NCI-H2196 treated with DMSO at 0.1 percent for 48 hours (cell line): Measurements from ENCODE around the gene PPP2R3C.
"Not testable (repeated sequence)": the region's sequence is repeated elsewhere in the genome, so short reads cannot be mapped to it uniquely, and the experiment has no call there.

ENCODE experiments used
- DNase-seq: peaks from one replicate; lab custom pipeline; 2025; ENCODE audit not compliant: unreplicated experiment; lab: John Stamatoyannopoulos, UW

PPP2R3C gene

DNA sequence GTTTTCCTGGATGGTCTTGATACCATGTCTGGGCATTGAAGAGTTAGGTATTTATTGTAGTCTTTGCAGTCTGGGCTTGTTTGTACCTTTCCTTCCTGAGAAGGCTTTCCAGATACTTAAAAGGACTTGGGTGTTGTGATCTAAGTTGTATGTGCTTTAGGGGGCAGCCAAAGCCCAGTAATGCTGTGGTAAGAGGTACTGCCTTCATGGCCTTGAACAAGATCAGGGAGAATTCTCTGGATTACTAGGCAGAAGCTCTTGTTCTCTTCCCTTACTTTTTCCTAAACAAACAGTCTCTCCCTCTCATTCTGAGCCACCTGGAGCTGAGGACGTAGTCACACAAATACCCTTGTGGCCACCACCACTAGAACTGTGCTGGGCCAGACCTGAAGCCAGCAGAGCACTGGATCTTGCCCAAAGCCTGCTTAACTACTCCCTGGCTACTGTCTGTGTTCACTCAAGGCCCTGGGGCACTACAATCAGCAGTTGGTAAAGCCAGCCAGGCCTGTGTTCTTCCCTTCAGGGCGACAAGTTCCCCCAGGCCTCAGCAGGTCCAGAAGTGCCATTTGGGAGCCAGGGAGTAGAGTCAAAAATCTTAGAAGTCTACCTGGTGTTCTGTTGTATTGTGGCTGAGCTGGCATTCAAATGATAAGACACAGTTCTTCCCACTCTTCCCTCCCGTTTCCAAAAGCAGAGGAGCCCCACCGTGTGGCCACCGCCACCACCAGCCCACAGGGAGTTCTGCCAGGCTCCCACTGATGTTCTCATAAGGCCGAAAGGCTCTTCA, 11.9 kb upstream of the PPP2R3C start:
- DNase-seq = no peak

DNA sequence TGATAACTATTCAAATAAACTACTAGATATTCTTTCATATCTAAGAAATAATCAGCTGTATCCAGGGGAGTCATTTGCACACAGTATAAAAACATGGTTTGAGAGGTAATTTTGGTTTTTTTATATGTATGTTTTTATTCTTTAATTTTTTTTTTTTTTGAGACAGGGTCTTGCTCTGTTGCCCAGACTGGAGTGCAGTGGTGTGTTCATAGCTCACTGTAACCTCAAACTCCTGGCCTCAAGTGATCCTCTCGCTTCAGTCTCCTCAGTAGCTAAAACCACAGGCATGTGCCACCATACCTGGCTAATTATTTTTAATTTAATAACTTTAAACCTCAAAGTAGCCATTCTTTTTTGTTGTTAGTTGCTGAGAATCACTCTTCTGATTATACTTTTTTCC, 2.3 kb upstream of the PPP2R3C start:
- no peak for DNase-seq

DNA sequence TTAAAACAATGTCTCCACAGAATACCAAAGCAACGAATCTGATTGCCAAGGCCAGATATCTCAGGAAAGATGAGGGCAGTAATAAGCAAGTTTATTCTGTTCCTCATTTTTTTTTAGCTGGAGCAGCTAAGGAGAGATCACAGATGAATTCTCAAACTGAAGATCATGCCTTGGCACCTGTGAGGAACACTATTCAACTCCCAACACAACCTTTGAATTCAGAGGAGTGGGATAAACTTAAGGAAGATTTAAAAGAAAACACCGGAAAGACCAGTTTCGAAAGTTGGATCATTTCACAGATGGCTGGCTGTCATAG, 1.6 kb upstream of the PPP2R3C start:
- DNase-seq = no peak

DNA sequence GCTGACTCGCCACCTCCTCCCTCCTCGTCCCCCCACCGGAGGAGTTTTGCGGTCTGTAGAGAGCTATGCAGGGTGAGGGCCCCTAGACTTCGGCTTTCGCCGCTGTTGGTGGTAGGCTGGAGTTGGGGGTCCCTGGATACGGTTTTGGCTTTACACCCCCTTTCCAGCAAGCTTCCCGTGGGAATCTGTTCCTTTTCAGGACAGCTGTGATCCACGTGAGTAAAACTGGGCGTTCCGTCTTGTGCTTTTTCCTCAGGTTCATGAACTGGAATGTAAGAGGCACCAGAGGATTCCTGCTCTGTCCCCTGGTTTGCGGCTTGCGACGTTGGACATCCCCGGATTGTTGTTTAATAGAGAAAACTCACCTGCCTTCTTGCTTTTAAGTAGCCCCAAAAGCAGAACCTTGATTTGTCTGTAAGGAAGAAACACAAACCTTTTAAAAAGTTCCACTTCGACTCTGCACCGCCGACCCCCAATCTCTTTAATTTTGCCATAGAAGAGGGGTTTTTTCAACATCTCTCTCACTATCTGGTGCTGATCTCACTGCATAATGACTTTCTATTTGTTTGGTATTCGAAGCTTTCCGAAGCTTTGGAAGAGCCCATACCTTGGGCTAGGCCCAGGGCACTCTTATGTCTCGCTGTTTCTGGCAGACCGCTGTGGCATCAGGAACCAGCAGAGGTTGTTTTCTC, 1.1 kb upstream of the PPP2R3C start:
- DNase-seq = no peak

DNA sequence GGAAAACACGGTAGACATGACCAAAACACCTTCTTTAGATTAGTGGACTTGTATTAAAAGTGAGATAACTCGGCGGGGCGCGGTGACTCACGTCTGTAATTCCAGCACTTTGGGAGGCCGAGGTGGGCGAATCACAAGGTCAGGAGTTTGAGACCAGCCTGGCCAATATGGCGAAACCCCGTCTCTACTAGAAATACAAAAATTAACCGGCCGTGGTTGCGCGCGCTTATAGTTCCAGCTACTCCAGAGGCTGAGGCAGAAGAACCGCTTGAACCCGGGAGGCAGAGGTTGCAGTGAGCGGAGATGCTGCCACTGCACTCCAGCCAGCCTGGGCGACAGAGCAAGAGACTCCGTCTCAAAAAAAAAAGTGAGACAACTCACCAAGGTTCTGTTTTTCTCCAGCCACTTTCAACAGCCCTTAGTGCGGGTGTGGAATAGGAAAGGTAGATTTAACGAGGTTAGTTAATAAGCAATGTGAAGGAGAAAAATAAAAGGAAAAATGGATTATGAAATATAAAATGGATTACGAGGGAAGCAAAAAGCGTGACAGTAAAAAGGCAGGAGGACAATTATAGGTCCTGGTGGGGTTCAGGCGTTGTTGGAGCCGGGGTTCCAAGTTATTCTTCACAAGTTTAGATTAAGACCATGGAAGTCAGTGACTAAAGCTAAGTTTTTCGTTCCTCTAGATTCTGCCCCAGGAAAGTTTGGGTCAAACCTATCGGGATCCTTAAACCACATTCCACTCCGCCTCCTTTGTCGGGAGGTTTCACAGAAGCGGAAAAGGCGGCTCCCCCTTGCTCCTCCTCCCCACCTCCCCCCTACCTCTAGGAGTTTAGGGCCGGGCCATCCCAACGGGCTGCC, 534 bp downstream of the PPP2R3C start:
- no peak for DNase-seq

DNA sequence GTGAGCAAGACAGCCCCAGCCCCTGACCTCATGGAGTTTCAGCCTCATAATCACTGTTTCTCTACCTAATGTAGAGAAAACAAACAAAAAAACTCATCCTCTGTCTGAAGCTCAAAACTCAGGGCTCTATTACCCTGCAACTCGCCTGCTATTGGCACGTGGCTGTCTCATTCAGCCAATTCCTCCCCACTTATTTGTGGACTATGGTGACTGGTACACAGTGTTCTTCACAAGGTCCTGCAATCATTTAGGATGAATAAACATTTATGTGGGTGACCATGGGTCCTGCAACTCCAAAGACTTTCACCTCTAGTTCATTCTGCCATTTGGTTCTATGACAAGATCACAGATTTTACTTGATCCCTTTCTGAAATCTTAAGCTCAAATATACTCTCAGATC, 4.7 kb downstream of the PPP2R3C start:
- no peak for DNase-seq

DNA sequence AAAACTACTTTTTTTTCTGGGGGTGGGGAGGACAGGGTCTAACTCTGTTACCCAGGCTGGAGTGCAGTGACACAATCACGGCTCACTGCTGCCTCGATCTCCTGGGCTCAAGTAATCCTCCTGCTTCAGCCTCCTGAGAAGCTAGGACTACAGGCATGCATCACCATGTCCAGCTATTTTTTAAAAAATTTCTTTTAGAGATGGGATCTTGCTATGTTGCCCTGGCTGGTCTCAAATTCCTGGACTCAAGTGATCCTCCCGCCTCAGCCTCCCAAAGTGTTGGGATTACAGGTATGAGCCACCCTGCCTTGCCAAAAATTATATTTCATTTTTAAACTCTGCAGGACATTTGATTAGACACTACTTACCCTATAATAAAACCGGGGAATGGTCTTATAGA, 5.5 kb downstream of the PPP2R3C start:
- no peak for DNase-seq

DNA sequence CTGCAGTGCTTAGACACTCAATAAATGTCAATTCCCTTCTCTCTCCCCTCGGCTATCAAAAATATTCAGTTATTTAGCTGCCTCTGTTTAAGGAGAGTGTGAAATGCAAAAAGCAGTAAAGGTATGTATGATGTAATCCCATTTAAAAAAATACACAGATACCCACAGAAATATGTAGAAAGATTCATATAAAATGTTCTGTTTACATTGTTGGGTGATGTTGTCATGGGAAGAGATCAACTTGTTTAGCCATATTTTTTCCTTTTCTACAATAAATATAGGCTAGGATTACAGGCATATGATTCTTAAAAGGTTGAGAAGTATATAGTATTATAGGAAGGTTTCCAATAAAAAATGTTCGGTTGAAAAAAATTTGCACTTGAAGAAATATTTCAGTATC, 7.8 kb downstream of the PPP2R3C start:
- no peak for DNase-seq

DNA sequence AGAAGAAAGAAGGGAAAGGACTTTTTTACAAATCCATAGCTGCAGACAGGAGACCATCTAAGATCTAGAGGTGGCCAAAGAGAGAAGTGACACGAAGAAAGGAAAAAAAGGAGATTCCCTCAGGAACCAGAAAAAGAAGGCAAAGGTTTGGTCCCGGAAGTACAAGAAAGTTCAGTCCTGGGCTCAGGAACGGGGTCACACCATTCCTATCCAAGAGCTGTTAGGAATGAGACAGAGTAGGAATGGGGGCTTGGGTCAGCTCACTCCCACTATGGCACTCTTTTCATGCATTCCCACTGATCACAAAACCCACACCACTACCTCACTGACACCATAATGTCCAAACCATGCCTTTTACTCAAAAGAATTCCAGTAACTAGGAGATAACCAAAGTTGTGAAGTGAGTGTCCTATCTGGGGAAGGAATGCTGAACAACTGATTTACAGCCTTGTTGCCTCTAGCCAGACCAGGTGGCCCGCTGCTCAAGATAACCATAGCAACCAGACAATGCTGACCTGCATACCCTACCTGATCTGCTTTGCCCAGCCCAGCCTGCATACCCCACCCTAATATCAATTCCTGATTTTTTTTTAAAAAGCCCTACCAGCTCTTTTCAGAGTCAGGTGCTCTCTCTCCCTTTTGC, 8.4 kb downstream of the PPP2R3C start:
- DNase-seq = no peak

DNA sequence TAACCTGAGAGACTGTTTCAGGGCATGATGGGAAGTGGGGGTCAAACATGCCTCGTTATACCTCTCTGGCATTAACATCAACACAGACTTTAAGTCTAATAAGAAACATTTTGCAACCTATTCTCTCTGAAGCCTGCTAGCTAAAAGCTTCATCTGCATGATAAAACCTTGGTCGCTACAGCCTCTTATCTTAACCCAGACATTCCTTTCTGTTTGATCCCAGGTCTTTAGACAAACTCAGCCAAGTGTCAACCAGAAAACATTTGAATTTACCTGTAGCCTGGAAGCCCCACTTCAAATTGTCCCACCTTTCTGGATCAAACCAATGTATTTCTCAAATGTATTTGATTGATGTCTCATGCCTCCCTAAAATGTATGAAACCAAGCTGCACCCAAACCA, 9.1 kb downstream of the PPP2R3C start:
- no peak for DNase-seq

DNA sequence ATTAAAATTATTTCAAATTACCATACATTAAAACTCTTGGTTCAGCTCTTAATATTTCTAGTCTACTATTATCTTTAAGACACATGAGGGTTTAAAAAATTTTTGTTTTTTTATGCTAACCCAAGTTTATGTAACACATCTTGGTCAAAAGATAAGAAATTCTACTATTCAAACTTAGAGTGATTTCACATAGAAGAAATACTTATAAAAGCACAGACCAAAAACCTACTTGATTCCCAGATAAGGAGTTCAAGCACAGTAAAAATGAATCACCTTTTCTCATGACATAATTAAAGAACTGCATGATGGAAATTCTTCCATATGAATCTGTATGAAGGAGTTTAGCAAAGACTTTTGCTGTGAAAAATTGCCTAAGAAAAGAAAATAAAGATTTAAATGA, 13.9 kb downstream of the PPP2R3C start:
- no peak for DNase-seq

DNA sequence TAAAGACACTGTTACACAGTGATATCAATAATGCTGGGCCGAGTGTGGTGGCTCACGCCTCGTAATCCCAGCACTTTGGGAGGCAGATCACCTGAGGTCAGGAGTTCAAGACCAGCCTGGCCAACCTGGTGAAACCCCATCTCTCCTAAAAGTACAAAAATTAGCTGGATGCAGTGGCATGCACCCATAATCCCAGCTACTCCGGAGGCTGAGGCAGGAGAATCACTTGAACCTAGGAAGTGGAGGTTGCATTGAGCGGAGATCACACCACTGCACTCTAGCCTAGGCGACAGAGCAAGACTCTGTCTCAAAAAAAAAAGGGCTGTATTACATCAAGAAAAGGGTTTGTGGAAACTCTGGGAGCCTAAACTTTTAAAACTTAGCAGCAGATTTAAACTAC, 27.1 kb downstream of the PPP2R3C start:
- not testable (repeated sequence) for DNase-seq

DNA sequence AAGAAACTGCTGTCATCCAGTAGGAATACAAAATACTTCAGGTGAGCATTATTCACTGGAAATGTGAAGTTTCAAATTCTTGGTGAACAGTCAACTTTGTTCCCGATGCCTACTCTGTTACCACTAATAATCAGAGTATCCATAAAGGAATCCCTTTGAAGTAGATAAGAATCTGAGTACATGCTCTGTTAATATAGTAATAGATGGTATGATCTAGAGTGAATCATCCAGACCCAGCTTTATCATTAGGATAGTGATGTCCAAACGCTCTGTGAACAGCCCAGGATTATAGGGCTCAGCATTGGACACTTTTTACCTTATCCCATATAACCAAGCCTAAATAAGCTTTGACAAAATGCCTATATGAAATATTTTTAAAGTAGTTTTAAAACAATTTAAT, 33.3 kb downstream of the PPP2R3C start:
- no peak for DNase-seq

DNA sequence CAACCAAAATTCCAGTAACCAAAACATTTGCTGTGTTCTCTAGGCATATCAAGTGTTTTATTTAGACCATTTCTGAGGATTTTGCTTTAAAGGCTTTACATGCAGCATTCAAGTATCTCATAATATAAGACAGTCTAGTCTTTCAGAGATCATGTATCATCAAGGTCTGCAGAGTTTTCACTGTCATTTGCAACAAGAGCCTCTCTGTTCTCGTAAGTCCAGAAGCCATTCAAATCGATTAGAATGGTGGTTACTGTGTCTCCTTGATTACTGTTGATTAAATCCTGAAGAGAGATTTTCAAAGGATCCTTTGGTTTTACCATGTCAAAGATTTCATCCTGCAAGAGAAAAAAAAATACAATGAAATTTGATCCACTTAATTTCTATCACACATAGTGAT, 36.3 kb downstream of the PPP2R3C start:
- no peak for DNase-seq

DNA sequence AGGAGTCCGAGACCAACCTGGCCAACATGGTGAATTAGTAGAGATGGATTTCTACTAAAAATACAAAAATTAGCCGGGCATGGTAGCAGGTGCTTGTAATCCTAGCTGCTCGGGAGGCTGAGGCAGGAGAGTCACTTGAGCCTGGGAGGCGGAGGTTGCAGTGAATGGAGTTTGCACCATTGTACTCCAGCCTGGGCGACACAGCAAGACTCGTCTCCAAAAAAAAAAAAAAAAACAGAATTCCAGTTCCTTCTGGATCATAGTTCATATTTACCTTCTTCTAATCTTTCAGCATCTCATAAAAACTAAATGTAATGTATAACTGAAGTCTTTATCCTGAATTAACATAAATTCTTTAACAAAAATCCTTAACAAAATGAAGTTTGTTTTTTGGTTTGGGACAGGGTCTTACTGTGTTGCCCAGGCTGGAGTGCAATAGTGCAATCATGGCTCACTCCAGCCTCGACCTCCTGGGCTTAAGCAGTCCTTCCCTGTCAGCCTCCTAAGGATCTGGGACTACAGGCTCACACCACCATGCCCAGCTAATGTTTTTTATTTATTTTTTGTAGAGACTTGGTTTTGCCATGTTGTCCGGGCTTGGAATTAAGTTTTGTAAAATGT, 38.1 kb downstream of the PPP2R3C start:
- DNase-seq = no peak

DNA sequence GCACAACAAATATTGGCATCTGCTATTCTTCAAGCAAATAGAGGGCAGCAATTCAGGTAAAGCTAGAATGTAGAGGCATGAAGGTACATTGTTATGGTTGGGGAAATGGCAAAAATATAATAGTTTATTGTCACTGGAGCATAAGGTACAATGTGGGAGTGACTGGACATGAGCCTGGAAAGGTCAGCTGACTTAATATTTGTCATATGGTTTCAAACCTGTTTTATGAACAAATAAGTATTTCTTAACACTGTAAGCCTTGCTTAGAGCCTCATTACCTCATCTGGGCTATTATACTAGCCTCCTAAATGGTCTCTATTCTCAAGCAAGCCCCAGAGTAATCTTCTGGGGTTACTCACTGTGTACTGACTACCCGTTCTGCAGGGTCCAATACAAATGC, 42.0 kb downstream of the PPP2R3C start:
- DNase-seq = no peak

DNA sequence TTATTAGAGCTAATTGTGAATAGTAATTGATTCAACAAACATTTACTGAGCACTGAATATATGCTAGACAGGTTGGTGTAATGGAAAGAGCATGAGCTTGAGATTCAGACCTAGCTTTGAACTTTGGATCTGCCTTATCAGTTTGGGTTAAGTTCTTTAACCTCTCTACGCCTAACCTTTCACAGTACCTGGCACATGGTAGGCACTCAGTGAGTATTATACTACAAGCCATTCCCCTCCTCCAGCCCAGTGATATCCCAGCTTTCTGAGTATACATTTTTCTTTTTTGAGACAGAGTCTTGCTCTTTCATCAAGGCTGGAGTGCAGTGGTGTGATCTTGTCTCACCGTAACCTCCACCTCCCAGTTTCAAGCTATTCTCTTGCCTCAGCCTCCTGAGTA, 43.7 kb downstream of the PPP2R3C start:
- no peak for DNase-seq

DNA sequence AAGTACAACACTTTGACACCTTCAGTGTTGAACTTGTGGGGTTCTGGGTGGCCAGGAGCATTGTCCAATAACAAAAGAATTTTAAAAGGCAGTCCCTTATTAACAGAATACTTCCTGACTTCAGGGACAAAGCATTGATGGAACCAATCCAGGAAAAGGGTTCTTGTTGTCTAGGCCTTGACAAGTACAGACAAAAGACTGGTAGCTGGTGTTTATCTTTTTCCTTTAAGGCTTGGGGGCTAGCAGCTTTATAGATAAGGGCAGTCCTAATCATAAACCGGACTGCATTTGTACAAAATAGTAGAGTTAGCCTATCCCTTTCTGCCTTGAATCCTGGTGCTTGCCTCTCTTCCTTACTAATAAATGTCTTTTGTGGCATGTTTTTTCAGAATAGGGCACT, 48.3 kb downstream of the PPP2R3C start:
- no peak for DNase-seq

DNA sequence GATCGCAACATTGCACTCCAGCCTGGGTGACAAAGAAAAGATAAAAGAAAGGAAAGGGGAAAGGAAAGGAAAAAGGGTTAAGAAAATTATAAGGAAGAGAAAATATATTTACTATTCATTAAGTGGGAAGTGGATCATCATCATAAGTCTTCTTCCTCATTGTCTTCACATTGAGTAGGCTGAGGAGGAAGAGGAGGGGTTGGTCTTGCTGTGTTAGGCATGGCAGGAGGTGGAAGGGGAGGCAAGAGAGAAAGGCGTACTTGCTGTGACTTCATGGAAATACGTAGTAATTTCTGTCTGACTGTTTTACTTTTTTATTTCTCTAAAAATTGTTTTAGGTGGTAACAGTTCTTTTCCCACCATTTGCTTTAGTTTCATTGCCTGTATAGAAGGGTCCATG, 49.6 kb downstream of the PPP2R3C start:
- no peak for DNase-seq

DNA sequence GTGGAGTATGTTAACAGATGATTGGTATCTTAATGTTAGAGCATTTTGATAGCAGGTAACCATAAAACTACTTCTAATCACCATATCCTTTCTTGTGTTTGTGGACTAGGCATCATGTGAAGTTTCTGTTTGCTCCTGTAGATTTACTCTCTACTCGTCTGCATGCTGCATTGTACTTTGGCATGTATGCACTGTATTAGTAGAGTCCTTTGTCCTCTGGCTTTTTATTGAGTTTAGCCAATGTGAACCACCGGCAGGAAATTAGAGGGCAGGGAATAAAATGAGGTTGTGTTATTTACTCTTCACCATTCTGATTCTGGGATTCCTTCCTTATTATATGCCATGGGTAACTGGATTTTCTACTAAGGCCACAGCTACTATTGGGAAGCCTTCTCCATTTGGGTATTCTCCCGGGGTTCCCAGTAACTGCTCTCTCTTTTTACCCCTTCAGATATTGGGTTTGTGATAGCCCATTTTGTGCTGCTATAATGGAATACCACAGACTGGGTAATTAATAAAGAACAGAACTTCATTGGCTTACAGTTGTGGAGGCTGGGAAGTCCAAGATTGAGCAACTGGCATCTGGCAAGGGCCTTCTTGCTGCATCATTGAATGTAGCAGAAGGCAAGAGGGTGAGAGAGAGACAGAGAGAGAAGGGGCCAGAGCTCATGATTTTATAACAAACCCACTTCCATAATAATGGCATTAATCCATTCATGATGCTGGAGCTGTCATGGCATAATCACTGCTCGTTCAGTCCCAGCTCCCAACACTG, 53.4 kb downstream of the PPP2R3C start:
- no peak for DNase-seq
